Measurements from ENCODE around the gene RUNX1. TPM values are rescaled to one million over a fixed set of nuclear protein-coding genes. Genes with fewer than 3 reads are reported as not detected.

The RUNX1 gene
- polyA plus RNA-seq, 3 donors, result 6.2 to 49.7 (median 8.7) TPM

DNA sequence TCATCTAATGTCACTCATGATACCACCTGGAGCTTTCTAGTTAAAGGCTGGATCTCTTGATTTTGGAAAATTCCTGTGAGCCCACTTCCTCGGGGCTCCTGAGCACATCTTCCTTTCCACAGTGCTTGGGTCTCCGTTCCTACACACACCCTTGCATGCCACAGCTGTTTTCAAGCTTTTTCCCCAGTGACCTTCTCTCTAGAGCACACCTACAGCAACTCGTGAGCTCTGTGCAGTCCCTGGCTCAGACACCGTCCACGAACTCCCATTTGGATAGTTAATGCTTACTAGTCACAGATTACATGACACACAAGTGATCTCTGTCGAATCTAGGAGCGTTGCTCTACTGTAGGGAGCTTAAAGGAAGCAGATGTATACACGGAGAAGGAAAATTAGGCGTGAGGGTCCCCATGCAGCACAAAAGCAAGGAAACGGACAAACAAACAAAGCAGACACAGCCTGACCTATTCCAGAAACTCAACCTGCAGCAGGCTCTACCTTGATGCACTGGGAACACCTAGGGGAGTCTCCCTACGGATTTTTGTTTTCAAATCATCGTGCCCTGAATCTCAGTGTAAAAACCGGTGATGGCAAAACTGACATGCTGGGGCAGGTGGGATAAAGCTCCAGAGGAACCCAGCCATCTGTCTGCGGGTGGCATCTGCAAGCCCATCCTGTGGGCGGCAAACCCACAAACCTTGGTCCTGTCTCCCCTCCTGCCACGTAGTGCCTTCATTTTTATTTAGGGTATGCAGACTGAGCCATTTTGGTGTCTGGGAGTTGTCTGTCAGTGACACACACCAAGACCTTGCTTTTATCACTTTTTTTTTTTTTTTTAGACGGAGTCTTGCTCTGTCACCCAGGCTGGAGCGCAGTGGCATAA, 177.8 kb downstream of the RUNX1 start:
- Mint-ChIP-seq H3K27me3 (ENCODE audit: low read depth in 3 of 3) (peaks cover 2 to 5% (median 3%) of the 10 kb centered on the region in 3 donors), H3K27ac (no peak overlapping the region), H3K9me3 (peaks cover 0 to 2% (median 0%) of the 10 kb centered on the region in 7 donors), H3K4me3 (no peak overlapping the region), H3K4me1 (peaks cover 42% of the 10 kb centered on the region), H3K36me3 (peaks cover 94 to 95% of the 10 kb centered on the region in 2 donors)
- Histone ChIP-seq H3K9ac (ENCODE audit: insufficient read depth, low read length, poor library complexity, severe bottlenecking) (no peak overlapping the region), H3K79me2 (ENCODE audit: insufficient read depth, low read length) (peaks cover 89% of the 10 kb centered on the region), H2AFZ (ENCODE audit: insufficient read depth, low read depth, low read length, poor library complexity, severe bottlenecking) (no peak overlapping the region), H4K20me1 (ENCODE audit: insufficient read depth, low read length) (peaks cover 100% of the 10 kb centered on the region), H3K4me1 (ENCODE audit: control insufficient read depth in 1 of 2, insufficient read depth in 2 of 2, low read length in 2 of 2) (peaks cover 18 to 19% of the 10 kb centered on the region in 2 donors), H3K4me3 (replicated peaks in 1 of 3; ENCODE audit: low read depth in 2 of 3, low read length in 3 of 3) (no peak overlapping the region), H3K36me3 (replicated peaks in 1 of 2; ENCODE audit: control insufficient read depth in 1 of 2, insufficient read depth in 2 of 2, low read length in 2 of 2) (peaks cover 79 to 94% of the 10 kb centered on the region in 2 donors), H3K9me3 (replicated peaks in 1 of 2; ENCODE audit: control insufficient read depth in 1 of 2, insufficient read depth in 1 of 2, low read length in 2 of 2) (no peaks in the 10 kb centered on the region), H3K27me3 (ENCODE audit: control insufficient read depth in 2 of 2, insufficient read depth in 2 of 2, low read length in 2 of 2) (no peaks in the 10 kb centered on the region), H3K4me2 (replicated peaks; ENCODE audit: extremely low read depth, low read length, poor library complexity, severe bottlenecking) (no peak overlapping the region), H3K27ac (ENCODE audit: low read depth in 1 of 2, low read length in 2 of 2) (no peak overlapping the region)
- no peak for DNase-seq
- intact Hi-C loops (cut with micrococcal nuclease), result no loop called here
- TF ChIP-seq, protein P1, sequence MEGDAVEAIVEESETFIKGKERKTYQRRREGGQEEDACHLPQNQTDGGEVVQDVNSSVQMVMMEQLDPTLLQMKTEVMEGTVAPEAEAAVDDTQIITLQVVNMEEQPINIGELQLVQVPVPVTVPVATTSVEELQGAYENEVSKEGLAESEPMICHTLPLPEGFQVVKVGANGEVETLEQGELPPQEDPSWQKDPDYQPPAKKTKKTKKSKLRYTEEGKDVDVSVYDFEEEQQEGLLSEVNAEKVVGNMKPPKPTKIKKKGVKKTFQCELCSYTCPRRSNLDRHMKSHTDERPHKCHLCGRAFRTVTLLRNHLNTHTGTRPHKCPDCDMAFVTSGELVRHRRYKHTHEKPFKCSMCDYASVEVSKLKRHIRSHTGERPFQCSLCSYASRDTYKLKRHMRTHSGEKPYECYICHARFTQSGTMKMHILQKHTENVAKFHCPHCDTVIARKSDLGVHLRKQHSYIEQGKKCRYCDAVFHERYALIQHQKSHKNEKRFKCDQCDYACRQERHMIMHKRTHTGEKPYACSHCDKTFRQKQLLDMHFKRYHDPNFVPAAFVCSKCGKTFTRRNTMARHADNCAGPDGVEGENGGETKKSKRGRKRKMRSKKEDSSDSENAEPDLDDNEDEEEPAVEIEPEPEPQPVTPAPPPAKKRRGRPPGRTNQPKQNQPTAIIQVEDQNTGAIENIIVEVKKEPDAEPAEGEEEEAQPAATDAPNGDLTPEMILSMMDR (IDR thresholded peaks at IDR 0.05), result no peak
- WGBS (ENCODE audit: insufficient coverage), result 95% methylated on average over 12 of the region's 18 CpGs

GRCh38 chr21:34870246-34870645, 178.9 kb downstream of the RUNX1 start:
- DNase-seq, result no peak
- H3K9me3 ChIP-seq (replicated peaks in 1 of 2; ENCODE audit: control insufficient read depth in 1 of 2, insufficient read depth in 1 of 2, low read length in 2 of 2), result no peaks in the 10 kb centered on the region
- H2AFZ ChIP-seq (ENCODE audit: insufficient read depth, low read depth, low read length, poor library complexity, severe bottlenecking), result no peak overlapping the region
- Mint-ChIP-seq H3K27ac (no peak overlapping the region), H3K36me3 (peaks cover 90 to 92% of the 10 kb centered on the region in 2 donors), H3K4me3 (no peak overlapping the region), H3K27me3 (ENCODE audit: low read depth in 3 of 3) (peaks cover 2 to 5% (median 5%) of the 10 kb centered on the region in 3 donors), H3K4me1 (peaks cover 49% of the 10 kb centered on the region), H3K9me3 (peaks cover 0 to 2% (median 0%) of the 10 kb centered on the region in 7 donors)
- intact Hi-C loops (cut with micrococcal nuclease), result no loop called here
- H3K27me3 ChIP-seq (ENCODE audit: control insufficient read depth in 2 of 2, insufficient read depth in 2 of 2, low read length in 2 of 2), result no peaks in the 10 kb centered on the region
- no peak overlapping the region for H3K4me2 ChIP-seq (replicated peaks; ENCODE audit: extremely low read depth, low read length, poor library complexity, severe bottlenecking)
- WGBS (ENCODE audit: insufficient coverage), result 82% methylated on average over 3 of the region's 3 CpGs
- TF ChIP-seq, protein P1 (IDR thresholded peaks at IDR 0.05), result no peak
- H4K20me1 ChIP-seq (ENCODE audit: insufficient read depth, low read length), result peaks cover 100% of the 10 kb centered on the region
- H3K4me3 ChIP-seq (replicated peaks in 1 of 3; ENCODE audit: low read depth in 2 of 3, low read length in 3 of 3), result no peak overlapping the region
- no peak overlapping the region for H3K9ac ChIP-seq (ENCODE audit: insufficient read depth, low read length, poor library complexity, severe bottlenecking)
- peaks cover 70 to 84% of the 10 kb centered on the region in 2 donors for H3K36me3 ChIP-seq (replicated peaks in 1 of 2; ENCODE audit: control insufficient read depth in 1 of 2, insufficient read depth in 2 of 2, low read length in 2 of 2)
- H3K79me2 ChIP-seq (ENCODE audit: insufficient read depth, low read length), result peaks cover 80% of the 10 kb centered on the region
- peaks cover 28 to 29% of the 10 kb centered on the region in 2 donors for H3K4me1 ChIP-seq (ENCODE audit: control insufficient read depth in 1 of 2, insufficient read depth in 2 of 2, low read length in 2 of 2)
- H3K27ac ChIP-seq (ENCODE audit: low read depth in 1 of 2, low read length in 2 of 2), result no peak overlapping the region
